Neural crest cell (in vitro differentiated cells): ENCODE results near the gene PCBD1. TPM values are rescaled to one million over a fixed set of nuclear protein-coding genes. Genes with fewer than 3 reads are reported as not detected.

Experiments used
- DNase-seq: peaks from one replicate; pipeline ENCODE4 v3.0.0; 2021; ENCODE audit warnings: low read depth, mixed read lengths, low spot score
- H3K27ac Mint-ChIP-seq: one replicate; pipeline ENCODE4 v1.8.0; 2021; ENCODE audit warnings: mild to moderate bottlenecking, mixed read lengths; ENCODE audit not compliant: unreplicated experiment
- H3K27me3 Mint-ChIP-seq: 2 replicates; pipeline ENCODE4 v1.8.0; 2021; ENCODE audit warnings: low read depth, mild to moderate bottlenecking, mixed read lengths
- H3K36me3 Mint-ChIP-seq: 2 replicates; pipeline ENCODE4 v1.8.0; 2021; ENCODE audit warnings: low read depth, mild to moderate bottlenecking, mixed read lengths
- H3K4me1 Mint-ChIP-seq: 2 replicates; pipeline ENCODE4 v1.8.0; 2021; ENCODE audit warnings: mixed read lengths
- H3K4me3 Mint-ChIP-seq: one replicate; pipeline ENCODE4 v1.8.0; 2021; ENCODE audit warnings: mild to moderate bottlenecking, mixed read lengths
- H3K9me3 Mint-ChIP-seq: 2 replicates; pipeline ENCODE4 v1.8.0; 2021; ENCODE audit warnings: mixed read lengths
- CTCF ChIP-seq: fragments of 200-600 bp; sonication (generic); conservative IDR thresholded peaks from 2 replicates; pipeline ENCODE4 v1.5.0; 2021; ENCODE audit warnings: antibody characterized with exemption, mild to moderate bottlenecking
- total RNA-seq: library from RNA; stranded (reverse); gene quantifications from 2 replicates; pipeline ENCODE4 v1.2.1, GENCODE V29; 2021

Gene PCBD1
- total RNA-seq, 1 donor from 2014 or later, result 38.3 TPM

GRCh38 chr10:70908406-70909296 is 20.3 kb upstream of the PCBD1 start:
- no peak overlapping the region for H3K27ac Mint-ChIP-seq
- H3K27me3 Mint-ChIP-seq, result no peaks in the 10 kb centered on the region
- no peak for DNase-seq
- H3K4me1 Mint-ChIP-seq, result peaks cover 6% of the 10 kb centered on the region
- no peaks in the 10 kb centered on the region for H3K9me3 Mint-ChIP-seq
- H3K36me3 Mint-ChIP-seq, result no peaks in the 10 kb centered on the region
- no peak for TF ChIP-seq CTCF
- no peak overlapping the region for H3K4me3 Mint-ChIP-seq

GRCh38 chr10:70907637-70908405 is 19.5 kb upstream of the PCBD1 start:
- TF ChIP-seq CTCF, result no peak
- Mint-ChIP-seq H3K27me3 (no peaks in the 10 kb centered on the region), H3K4me3 (no peak overlapping the region), H3K9me3 (no peaks in the 10 kb centered on the region), H3K27ac (peak overlapping the region; percentile 57), H3K4me1 (peaks cover 6% of the 10 kb centered on the region), H3K36me3 (no peaks in the 10 kb centered on the region)
- DNase-seq, result no peak

GRCh38 chr10:70906953-70907636 is 18.7 kb upstream of the PCBD1 start:
- H3K4me1 Mint-ChIP-seq, result peaks cover 6% of the 10 kb centered on the region
- no peak overlapping the region for H3K27ac Mint-ChIP-seq
- H3K27me3 Mint-ChIP-seq, result no peaks in the 10 kb centered on the region
- H3K9me3 Mint-ChIP-seq, result no peaks in the 10 kb centered on the region
- no peak overlapping the region for H3K4me3 Mint-ChIP-seq
- TF ChIP-seq CTCF, result no peak
- DNase-seq, result no peak
- no peaks in the 10 kb centered on the region for H3K36me3 Mint-ChIP-seq

- no peak overlapping the region for H3K27ac Mint-ChIP-seq
- no peaks in the 10 kb centered on the region for H3K36me3 Mint-ChIP-seq
- no peaks in the 10 kb centered on the region for H3K27me3 Mint-ChIP-seq
- DNase-seq, result no peak
- H3K4me1 Mint-ChIP-seq, result peaks cover 6% of the 10 kb centered on the region
- H3K9me3 Mint-ChIP-seq, result no peaks in the 10 kb centered on the region
- no peak overlapping the region for H3K4me3 Mint-ChIP-seq
- no peak for TF ChIP-seq CTCF
These were observed 17.8 kb upstream of the PCBD1 start for GRCh38 chr10:70906031-70906783.
